AML-193 (cell line): ENCODE measurements around the gene TEX261.
A peak's percentile ranks its signal among the peaks of the same experiment; 100 is the strongest.

Experiments used
- DNase-seq, 2 experiments: peaks; one replicate each; lab custom pipeline; 2025; lab: John Stamatoyannopoulos, UW

TEX261 gene

DNA sequence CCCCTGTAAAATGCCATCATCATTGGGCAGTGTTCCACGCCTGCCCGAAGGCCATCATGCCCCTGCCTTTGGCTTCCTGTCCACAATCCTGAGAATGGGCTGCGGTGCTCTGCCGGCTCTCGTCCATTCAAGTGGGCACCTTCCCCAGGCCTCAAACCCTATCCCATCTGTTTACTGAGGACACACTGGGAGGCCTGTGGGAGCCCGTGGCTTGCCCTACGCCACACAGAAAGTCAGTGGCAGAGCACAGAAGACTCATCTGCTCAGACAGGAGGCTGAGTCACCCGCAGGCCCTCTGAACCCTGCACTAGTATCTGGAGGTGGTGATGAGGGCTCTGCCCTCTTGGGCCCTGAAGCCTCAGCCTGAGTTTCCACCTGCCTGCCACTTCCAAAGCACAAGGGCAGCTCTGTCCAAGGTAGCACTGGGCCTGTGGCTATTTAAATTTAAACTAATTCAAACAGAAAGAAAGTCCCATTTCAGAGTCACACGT lies 35.4 kb downstream of the TEX261 start:
- no peak for DNase-seq

DNA sequence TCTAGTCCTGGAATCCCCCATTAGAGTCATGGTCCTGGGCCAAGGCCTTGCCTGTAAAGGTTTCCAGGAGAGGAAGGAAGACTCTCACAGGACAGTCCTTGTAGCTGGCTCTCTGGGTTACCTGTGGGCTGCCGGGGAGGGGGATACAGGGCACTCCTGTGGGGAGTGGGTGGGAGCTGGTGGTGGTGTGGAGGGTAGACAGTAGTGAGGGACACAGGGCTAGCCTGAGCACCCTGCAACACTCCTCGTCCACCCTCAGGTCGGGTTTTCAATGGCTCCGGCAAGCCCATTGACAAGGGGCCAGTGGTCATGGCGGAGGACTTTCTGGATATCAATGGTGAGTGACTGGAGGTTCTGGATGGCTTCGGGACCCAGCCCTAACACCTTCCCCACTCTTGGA lies 35.9 kb downstream of the TEX261 start:
- DNase-seq: no peak

DNA sequence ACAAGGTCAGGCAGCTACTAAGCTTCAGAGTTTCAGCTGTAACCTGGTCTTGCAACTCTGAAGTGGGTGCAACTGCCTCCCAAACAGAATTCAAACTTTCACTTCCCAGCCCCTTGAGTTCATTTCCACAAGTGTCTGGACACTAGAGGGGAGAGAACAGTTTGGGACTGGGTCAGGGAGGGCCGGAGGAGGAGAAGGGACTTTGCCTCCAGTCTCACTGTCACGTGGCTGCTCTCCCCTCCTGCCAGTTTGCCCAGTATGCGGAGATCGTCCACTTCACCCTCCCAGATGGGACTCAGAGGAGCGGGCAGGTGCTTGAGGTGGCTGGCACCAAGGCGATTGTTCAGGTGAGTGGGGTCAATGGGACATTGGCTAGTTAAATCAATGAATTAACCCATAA lies 36.9 kb downstream of the TEX261 start:
- no peak for DNase-seq

DNA sequence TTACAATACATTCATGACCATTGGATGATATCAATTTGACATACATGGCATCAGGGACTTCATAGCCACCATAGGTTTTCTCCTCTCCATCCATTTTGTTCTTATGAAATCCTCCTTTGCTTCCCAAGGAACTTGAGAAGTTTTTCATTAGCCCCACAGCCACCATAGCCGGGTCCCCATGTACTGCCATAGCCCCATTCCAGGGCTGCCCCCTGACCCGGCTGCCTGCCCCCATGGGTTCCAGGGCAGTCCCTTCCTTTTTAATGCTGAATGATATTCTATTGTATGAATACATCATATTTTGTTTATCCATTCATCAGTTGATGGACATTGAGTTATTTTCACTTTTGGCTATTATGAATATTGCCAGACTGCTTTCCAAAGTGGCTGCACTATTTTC lies 38.5 kb downstream of the TEX261 start:
- DNase-seq: no peak

GRCh38 chr2:70954886-70955285 lies 39.8 kb downstream of the TEX261 start:
- DNase-seq: no peak

- DNase-seq: no peak
Observed at GRCh38 chr2:70949086-70949485, 45.6 kb downstream of the TEX261 start.

- peak; percentile 57 to 71 for DNase-seq
Observed at GRCh38 chr2:70948337-70949003, 46.2 kb downstream of the TEX261 start.

GRCh38 chr2:70947556-70948184 lies 47.0 kb downstream of the TEX261 start:
- DNase-seq: peak; percentile 13 to 16

DNA sequence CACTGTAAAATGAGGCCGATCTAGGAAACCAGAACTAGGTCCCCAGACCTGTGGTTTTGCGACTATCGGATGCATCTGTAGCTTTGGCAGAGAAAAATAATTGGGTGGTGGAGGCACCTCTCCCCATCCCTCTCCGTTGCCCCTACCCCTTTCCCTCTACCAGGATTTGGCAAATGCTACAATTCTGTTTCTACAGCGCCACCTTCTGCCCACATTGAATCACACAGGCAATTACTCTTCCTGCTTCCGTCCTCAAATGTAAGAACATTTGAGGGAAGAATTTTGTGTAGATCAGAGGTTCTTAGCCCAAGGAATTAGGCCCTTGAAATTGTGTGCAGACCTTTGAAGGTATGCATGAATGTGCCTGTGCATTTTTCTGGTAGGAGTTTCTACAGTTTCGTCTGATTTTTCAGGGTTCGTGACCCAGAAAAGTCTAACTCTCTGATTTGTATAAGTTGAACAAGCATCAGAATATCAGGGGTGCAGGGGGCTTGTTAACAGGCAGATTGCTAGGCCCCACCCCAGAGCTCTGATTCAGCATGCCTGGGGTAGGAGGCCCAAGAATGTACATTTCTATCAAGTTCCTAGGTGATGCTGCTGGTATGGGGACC lies 47.7 kb downstream of the TEX261 start:
- peak; percentile 62 to 63 for DNase-seq

- no peak for DNase-seq
Observed at GRCh38 chr2:70944111-70944690, 50.5 kb downstream of the TEX261 start.

GRCh38 chr2:70943205-70943871 lies 51.3 kb downstream of the TEX261 start:
- DNase-seq: no peak

DNA sequence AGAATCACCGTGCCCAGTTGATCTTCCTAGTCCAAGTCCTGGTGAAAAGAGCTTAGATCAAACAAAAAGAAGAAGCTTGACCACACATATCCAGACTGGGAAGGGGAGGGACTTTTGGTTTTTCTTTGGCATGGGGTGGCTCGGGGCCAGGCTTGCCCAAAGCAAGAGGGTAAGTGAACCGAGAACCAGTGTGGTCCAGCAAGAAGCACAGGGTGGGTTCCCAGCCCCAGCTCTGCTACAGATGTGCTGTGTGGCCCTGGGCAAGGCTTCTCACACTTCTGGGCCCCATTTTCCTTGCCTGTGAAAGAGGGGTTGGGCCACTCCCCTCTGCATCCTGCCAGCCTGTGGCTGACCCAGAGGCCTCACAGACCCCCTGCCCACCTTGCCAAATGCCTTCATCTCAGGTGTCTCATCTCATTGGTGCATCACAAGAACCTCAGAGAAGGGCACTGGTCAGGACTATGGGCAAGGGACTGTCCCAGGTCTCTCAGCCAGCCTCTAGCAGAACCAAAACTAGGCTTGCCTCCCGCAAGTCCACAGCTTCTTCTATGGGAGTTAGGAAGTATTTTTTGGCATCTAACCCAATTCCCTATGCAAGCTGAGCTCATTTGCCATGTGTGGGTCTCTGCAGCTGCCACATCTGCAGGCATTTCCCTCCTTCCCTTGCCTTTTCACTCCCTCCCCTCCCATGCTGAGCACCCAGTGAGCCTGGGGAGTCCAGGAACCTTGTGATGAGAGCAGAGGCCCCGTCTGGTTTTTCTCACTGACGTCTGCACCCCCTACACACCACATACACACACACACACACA lies 52.1 kb downstream of the TEX261 start:
- DNase-seq: no peak

DNA sequence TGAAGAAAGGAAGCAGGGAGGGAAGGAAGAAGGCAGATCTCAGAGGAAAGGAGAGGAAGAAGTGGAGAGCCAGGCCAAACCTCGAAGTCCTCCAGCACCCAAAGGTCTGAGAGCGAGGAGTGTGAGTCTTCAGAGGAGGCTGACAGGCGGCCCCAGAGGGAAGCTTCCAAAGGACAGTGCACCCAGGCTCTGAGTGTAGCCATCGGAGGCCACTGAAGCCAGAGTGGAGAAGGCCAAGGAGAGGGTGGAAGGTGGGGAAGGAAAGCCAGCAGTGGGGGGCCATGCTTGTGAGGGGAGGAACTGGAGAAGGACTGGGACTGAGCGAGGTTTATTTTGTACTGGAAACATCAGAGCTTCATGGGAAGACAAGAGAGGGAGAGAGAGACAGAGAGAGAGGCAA lies 53.0 kb downstream of the TEX261 start:
- no peak for DNase-seq

- no peak for DNase-seq
Observed at GRCh38 chr2:70941186-70941585, 53.5 kb downstream of the TEX261 start.

- DNase-seq: no peak
Observed at GRCh38 chr2:70939839-70940580, 54.7 kb downstream of the TEX261 start.

DNA sequence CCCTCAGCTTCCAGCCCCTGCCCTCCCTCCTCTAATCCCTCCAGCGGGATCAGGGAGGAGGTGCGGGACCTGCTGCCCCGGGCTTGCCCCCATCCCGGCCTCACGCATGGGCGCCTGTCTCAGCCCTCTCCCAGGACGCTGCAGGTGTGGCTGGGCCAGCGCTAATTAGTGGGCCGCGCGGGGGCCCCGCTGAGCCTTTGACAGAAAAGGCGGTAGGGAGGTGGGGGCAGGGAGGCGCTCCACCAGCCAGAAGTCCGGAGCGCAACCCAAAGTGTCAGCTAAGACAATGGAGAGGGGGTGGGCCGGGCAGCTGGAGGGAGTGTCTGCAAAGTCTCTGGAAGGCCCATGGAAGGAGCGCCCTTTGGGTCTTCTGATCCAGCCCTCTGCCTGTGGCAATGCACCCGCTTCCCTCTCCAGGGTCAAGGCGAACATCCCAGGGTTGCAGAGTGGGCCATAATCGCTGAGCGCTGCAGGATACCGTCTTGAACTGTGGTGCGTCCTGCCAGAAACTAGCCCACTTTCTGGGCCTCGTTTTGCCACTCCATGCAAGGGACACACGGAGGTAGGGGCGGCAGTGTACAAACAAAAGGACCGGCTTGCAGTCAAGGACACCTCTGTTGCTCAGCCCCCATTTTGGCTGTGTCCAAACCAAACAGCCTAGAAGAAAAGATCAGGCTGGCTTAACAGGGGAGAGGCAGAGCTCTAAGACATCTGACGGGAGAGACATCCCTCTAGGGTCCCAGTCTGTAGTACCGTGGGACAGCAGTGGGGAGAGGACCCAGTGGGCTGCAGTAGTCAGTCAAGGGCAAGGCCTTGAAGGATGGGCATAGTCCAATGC lies 55.5 kb downstream of the TEX261 start:
- no peak for DNase-seq

DNA sequence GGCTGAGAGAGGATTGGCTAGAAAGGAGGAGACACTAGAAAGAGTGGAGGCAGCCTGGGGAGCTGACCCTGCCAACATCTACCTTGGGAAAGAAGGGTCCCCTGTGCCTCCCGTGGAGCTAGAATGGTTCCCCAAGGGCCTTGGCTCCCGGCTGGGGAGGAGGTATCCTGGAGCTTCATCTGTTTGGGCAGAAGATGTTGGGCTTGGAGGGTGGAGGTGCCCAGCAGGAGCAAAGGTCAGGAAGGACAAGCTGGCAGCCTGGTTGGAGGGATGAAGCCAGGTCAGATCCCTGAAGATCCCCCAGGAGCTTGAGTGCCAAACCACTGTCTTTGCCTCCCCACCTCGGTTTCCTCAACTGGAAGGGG lies 56.1 kb downstream of the TEX261 start:
- DNase-seq: no peak

DNA sequence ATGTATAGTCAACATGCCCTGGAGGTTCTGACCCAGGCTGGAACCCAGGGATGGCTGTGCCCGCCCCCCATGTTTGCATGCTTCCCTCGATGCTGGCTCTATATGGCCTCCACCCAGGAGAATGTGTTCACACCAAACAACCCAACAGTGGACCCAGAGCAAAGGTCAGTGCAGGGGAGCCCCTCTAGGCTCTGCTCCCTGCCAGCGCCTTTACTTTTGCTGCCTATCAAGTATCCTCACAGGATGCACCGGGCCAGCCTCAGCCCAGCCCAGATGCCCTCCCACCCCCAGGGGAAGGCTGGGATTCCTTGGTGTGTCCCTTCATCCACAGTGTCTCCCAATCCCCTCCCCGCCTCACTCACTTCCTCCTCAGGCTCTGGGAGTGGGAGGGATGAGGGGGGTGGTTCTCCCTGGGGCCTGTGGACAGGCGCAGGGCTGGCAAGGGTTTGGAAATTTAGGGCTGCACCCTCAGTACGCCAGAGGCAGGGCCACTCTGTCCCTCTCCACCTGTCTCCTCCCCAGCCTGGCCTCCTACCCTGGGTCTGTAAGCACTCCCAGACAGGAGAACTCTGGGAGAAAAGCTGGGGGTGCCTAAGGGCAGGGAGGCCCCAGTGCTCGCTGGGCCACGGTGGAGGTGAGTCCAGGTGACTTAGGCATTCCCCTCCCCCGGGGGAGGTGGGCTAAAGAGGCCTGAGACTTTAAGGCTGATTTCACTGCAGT lies 56.6 kb downstream of the TEX261 start:
- DNase-seq: no peak
